H9 (cell line): Measurements from ENCODE around the gene HSPA5. TPM values are rescaled to one million over a fixed set of nuclear protein-coding genes. Genes with fewer than 3 reads are reported as not detected.

Source experiments
- DNase-seq: peaks from one replicate; pipeline ENCODE4 v3.0.0-alpha.2; 2017
- H2AFZ ChIP-seq: one replicate; pipeline ENCODE4 v1.6.1; 2013; ENCODE audit warnings: mild to moderate bottlenecking, low read length, control low read depth, moderate library complexity
- H2AK5ac ChIP-seq: 2 replicates; pipeline ENCODE4 v1.6.1; 2013; ENCODE audit warnings: low read length, control low read depth, mixed read lengths; ENCODE audit not compliant: insufficient read length
- H2BK120ac ChIP-seq: one replicate; pipeline ENCODE4 v1.6.1; 2013; ENCODE audit warnings: low read depth, mild to moderate bottlenecking, low read length, control low read depth, inconsistent platforms; ENCODE audit not compliant: poor library complexity, severe bottlenecking
- H2BK12ac ChIP-seq: 2 replicates; pipeline ENCODE4 v1.6.1; 2013; ENCODE audit warnings: low read length, control low read depth, mixed read lengths, low read depth; ENCODE audit not compliant: insufficient read length
- H2BK15ac ChIP-seq: 2 replicates; pipeline ENCODE4 v1.6.1; 2013; ENCODE audit warnings: low read depth, low read length, control low read depth
- H2BK20ac ChIP-seq: one replicate; pipeline ENCODE4 v1.6.1; 2013; ENCODE audit warnings: low read depth, mild to moderate bottlenecking, low read length, control low read depth, inconsistent platforms; ENCODE audit not compliant: poor library complexity, severe bottlenecking
- H2BK5ac ChIP-seq: 2 replicates; pipeline ENCODE4 v1.6.1; 2013; ENCODE audit warnings: low read length, control low read depth, mixed read lengths; ENCODE audit not compliant: insufficient read length
- H3K14ac ChIP-seq: 2 replicates; pipeline ENCODE4 v1.6.1; 2013; ENCODE audit warnings: low read length, control low read depth; ENCODE audit not compliant: insufficient read depth
- H3K18ac ChIP-seq: 2 replicates; pipeline ENCODE4 v1.6.1; 2013; ENCODE audit warnings: low read depth, mild to moderate bottlenecking, mixed read lengths, low read length, control low read depth; ENCODE audit not compliant: insufficient read length
- H3K23ac ChIP-seq: 2 replicates; pipeline ENCODE4 v1.6.1; 2013; ENCODE audit warnings: low read length, control low read depth, mixed read lengths, low read depth; ENCODE audit not compliant: insufficient read length
- H3K23me2 ChIP-seq: 2 replicates; pipeline ENCODE4 v1.6.1; 2013; ENCODE audit warnings: low read depth, mild to moderate bottlenecking, mixed read lengths, low read length, control low read depth; ENCODE audit not compliant: insufficient read length, poor library complexity, severe bottlenecking
- H3K27ac ChIP-seq: 2 replicates; pipeline ENCODE4 v1.5.1; 2013; ENCODE audit warnings: low read length, control low read depth, mixed read lengths, low read depth; ENCODE audit not compliant: insufficient read length
- H3K27me3 ChIP-seq: 2 replicates; pipeline ENCODE4 v1.6.1; 2013; ENCODE audit warnings: low read length, control low read depth, inconsistent platforms; ENCODE audit not compliant: insufficient read depth
- H3K4ac ChIP-seq: 2 replicates; pipeline ENCODE4 v1.6.1; 2013; ENCODE audit warnings: low read depth, mild to moderate bottlenecking, control low read depth, inconsistent platforms, low read length, moderate library complexity
- H3K4me1 ChIP-seq: 2 replicates; pipeline ENCODE4 v1.6.1; 2013; ENCODE audit warnings: low read length, control low read depth, inconsistent platforms; ENCODE audit not compliant: insufficient read depth
- H3K4me2 ChIP-seq: 2 replicates; pipeline ENCODE4 v1.6.1; 2013; ENCODE audit warnings: low read length, control low read depth, mixed read lengths; ENCODE audit not compliant: insufficient read length, insufficient read depth
- H3K56ac ChIP-seq: 2 replicates; pipeline ENCODE4 v1.6.1; 2013; ENCODE audit warnings: low read depth, mild to moderate bottlenecking, mixed read lengths, low read length, control low read depth; ENCODE audit not compliant: insufficient read length
- H3K79me1 ChIP-seq: 2 replicates; pipeline ENCODE4 v1.6.1; 2013; ENCODE audit warnings: low read depth, mild to moderate bottlenecking, moderate library complexity, low read length, control low read depth, inconsistent platforms; ENCODE audit not compliant: insufficient read depth, poor library complexity, severe bottlenecking
- H3K79me2 ChIP-seq: 2 replicates; pipeline ENCODE4 v1.6.1; 2013; ENCODE audit warnings: low read length, control low read depth, inconsistent platforms; ENCODE audit not compliant: insufficient read depth
- H3K9ac ChIP-seq: 2 replicates; pipeline ENCODE4 v1.6.1; 2013; ENCODE audit warnings: low read length, control low read depth, mixed read lengths; ENCODE audit not compliant: insufficient read length; ENCODE audit errors: extremely low read depth
- H3K9me3 ChIP-seq: one replicate; pipeline ENCODE4 v1.6.1; 2013; ENCODE audit warnings: low read depth, low read length, inconsistent platforms; ENCODE audit not compliant: control insufficient read depth
- H3T11ph ChIP-seq: one replicate; pipeline ENCODE4 v1.6.1; 2013; ENCODE audit warnings: mild to moderate bottlenecking, low read length, control low read depth, inconsistent platforms
- H4K20me1 ChIP-seq: one replicate; pipeline ENCODE4 v1.6.1; 2013; ENCODE audit not compliant: control insufficient read depth, insufficient read length, insufficient read depth
- H4K5ac ChIP-seq: 2 replicates; pipeline ENCODE4 v1.6.1; 2013; ENCODE audit warnings: low read depth, mild to moderate bottlenecking, mixed read lengths, low read length, control low read depth; ENCODE audit not compliant: insufficient read length
- H4K8ac ChIP-seq: replicated peaks from 2 replicates; pipeline ENCODE4 v1.6.1; 2013; ENCODE audit warnings: low read length, control low read depth, mixed read lengths, low read depth; ENCODE audit not compliant: insufficient read length
- H4K91ac ChIP-seq: 2 replicates; pipeline ENCODE4 v1.6.1; 2013; ENCODE audit warnings: low read depth, mild to moderate bottlenecking, moderate library complexity, mixed read lengths, low read length, control low read depth; ENCODE audit not compliant: insufficient read length
- H3K27ac Mint-ChIP-seq, 3 experiments: 2 replicates in 2 of 3; 3 replicates in 1 of 3; pipeline ENCODE4 v1.8.0; 2020 to 2021; ENCODE audit warnings: mixed read lengths in 3 of 3, mild to moderate bottlenecking in 1 of 3, moderate library complexity in 1 of 3
- H3K27me3 Mint-ChIP-seq: 2 replicates; pipeline ENCODE4 v1.8.0; 2021; ENCODE audit warnings: low read depth, mild to moderate bottlenecking, moderate library complexity, mixed read lengths
- H3K36me3 Mint-ChIP-seq, 3 experiments: 2 replicates in 2 of 3; 3 replicates in 1 of 3; pipeline ENCODE4 v1.8.0; 2020 to 2021; ENCODE audit warnings: low read depth in 3 of 3, mixed read lengths in 3 of 3; ENCODE audit not compliant: insufficient read depth in 1 of 3
- H3K4me1 Mint-ChIP-seq, 2 experiments: 2 replicates each; pipeline ENCODE4 v1.8.0; 2020; ENCODE audit warnings: mixed read lengths in 2 of 2
- H3K4me3 Mint-ChIP-seq, 2 experiments: 2 replicates in 1 of 2; 3 replicates in 1 of 2; pipeline ENCODE4 v1.8.0; 2020 to 2021; ENCODE audit warnings: mild to moderate bottlenecking in 2 of 2, mixed read lengths in 2 of 2, moderate library complexity in 1 of 2
- H3K9me3 Mint-ChIP-seq, 2 experiments: 2 replicates in 1 of 2; 3 replicates in 1 of 2; pipeline ENCODE4 v1.8.0; 2020; ENCODE audit warnings: mild to moderate bottlenecking in 2 of 2, mixed read lengths in 2 of 2, moderate library complexity in 1 of 2
- WGBS: extraction: QIAGEN DNeasy Blood & Tissue Kit; methylation state at CpG from one replicate; pipeline ENCODE4 v1.1.7; 2013; ENCODE audit warnings: missing lambda C conversion rate, low lambda C conversion rate, mixed read lengths; ENCODE audit not compliant: insufficient read length; ENCODE audit errors: extremely low coverage; 5-methylcytosine and 5-hydroxymethylcytosine counted together
- total RNA-seq: library from RNA; stranded (reverse); gene quantifications from 2 replicates; pipeline ENCODE4 v1.2.1, GENCODE V29; 2021
- TF ChIP-seq, protein P1 (sequence below): fragments of 200-600 bp; sonication (generic); conservative IDR thresholded peaks from 3 replicates; pipeline ENCODE4 v1.8.0; 2021; ENCODE audit warnings: antibody characterized with exemption, mild to moderate bottlenecking

The HSPA5 gene
- total RNA-seq, 1 experiment from 2014 or later, result 240 TPM

DNA sequence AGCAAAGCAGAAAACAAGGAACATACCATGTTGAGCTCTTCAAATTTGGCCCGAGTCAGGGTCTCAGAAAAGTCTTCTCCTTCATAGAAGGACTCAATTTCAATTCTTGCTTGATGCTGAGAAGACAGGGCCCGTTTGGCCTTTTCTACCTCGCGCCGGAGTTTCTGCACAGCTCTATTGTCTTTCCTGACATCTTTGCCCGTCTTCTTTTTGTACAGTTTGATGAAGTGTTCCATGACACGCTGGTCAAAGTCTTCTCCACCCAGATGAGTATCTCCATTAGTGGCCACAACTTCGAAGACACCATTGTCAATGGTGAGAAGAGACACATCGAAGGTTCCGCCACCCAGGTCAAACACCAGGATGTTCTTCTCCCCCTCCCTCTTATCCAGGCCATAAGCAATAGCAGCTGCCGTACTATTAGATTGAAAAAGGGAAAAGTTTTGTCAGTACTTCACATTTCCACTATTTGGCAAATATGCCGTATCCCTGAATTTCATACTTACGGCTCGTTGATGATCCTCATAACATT lies 2.2 kb downstream of the HSPA5 start:
- peaks cover 46 to 64% (median 56%) of the 10 kb centered on the region in 3 experiments for H3K36me3 Mint-ChIP-seq
- Histone ChIP-seq H3K79me1 (peaks cover 4% of the 10 kb centered on the region), H2BK12ac (no peak overlapping the region), H2BK20ac (no peak overlapping the region), H3K4me2 (peak overlapping the region; percentile 14), H3K23me2 (no peaks in the 10 kb centered on the region), H3K27me3 (no peaks in the 10 kb centered on the region), H3K14ac (no peak overlapping the region), H3K18ac (no peak overlapping the region), H3T11ph (no peak overlapping the region), H3K9ac (no peak overlapping the region), H2BK120ac (no peak overlapping the region), H2BK15ac (no peak overlapping the region), H3K4ac (no peak overlapping the region), H3K56ac (no peak overlapping the region), H3K23ac (no peak overlapping the region), H2AFZ (no peak overlapping the region), H4K8ac (no peak overlapping the region), H3K79me2 (peaks cover 11% of the 10 kb centered on the region; the same call in 1 of the 2 replicates), H3K4me1 (no peaks in the 10 kb centered on the region), H4K20me1 (peaks cover 2% of the 10 kb centered on the region), H4K91ac (no peak overlapping the region), H4K5ac (no peak overlapping the region), H2BK5ac (no peak overlapping the region), H3K9me3 (no peaks in the 10 kb centered on the region), H2AK5ac (no peak overlapping the region), H3K27ac (no peak overlapping the region)
- DNase-seq, result no peak
- H3K27me3 Mint-ChIP-seq, result no peaks in the 10 kb centered on the region; the same call in 1 of the 2 replicates
- peak overlapping the region; percentile 97 to 98 for H3K4me3 Mint-ChIP-seq
- peaks cover 0 to 4% of the 10 kb centered on the region in 2 experiments; a peak in 1 of 5 replicates for H3K9me3 Mint-ChIP-seq
- TF ChIP-seq, protein P1, sequence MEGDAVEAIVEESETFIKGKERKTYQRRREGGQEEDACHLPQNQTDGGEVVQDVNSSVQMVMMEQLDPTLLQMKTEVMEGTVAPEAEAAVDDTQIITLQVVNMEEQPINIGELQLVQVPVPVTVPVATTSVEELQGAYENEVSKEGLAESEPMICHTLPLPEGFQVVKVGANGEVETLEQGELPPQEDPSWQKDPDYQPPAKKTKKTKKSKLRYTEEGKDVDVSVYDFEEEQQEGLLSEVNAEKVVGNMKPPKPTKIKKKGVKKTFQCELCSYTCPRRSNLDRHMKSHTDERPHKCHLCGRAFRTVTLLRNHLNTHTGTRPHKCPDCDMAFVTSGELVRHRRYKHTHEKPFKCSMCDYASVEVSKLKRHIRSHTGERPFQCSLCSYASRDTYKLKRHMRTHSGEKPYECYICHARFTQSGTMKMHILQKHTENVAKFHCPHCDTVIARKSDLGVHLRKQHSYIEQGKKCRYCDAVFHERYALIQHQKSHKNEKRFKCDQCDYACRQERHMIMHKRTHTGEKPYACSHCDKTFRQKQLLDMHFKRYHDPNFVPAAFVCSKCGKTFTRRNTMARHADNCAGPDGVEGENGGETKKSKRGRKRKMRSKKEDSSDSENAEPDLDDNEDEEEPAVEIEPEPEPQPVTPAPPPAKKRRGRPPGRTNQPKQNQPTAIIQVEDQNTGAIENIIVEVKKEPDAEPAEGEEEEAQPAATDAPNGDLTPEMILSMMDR, result no peak
- no CpG with 5 or more reads among the region's 14 CpGs for WGBS
- peak overlapping the region in 1 of 3 experiments; percentile 21; a peak in 1 of 7 replicates for H3K27ac Mint-ChIP-seq
- H3K4me1 Mint-ChIP-seq, result peaks cover 24 to 28% of the 10 kb centered on the region in 2 experiments
